Stomach (tissue), 19 donors: ENCODE data around the gene PRKRA. TPM values are rescaled to one million over a fixed set of nuclear protein-coding genes. Genes with fewer than 3 reads are reported as not detected.

Source experiments
- DNase-seq, 2 donors: peaks; one replicate each; pipeline versions ENCODE4 v3.0.0 to v3.0.0-alpha.2; 2013 to 2019
- H3K27ac ChIP-seq, 5 donors: fragments of 200-600 bp in 4 of 5; sonication (generic) in 4 of 5; one replicate each; pipeline ENCODE4 v1.5.1; 2013 to 2019; ENCODE audit warnings: mild to moderate bottlenecking in 1 of 5, moderate library complexity in 1 of 5
- H3K27me3 ChIP-seq, 3 donors: fragments of 200-600 bp; sonication (generic); one replicate each; pipeline ENCODE4 v1.5.1; 2017 to 2019; ENCODE audit warnings: mixed run types in 1 of 3
- H3K36me3 ChIP-seq, 4 donors: fragments of 200-600 bp; sonication (generic); 1 replicate in 3 of 4; 2 replicates in 1 of 4; pipeline ENCODE4 v1.5.1; 2016 to 2019
- H3K4me1 ChIP-seq, 4 donors: fragments of 200-600 bp; sonication (generic); one replicate each; pipeline ENCODE4 v1.5.1; 2016 to 2019
- H3K4me3 ChIP-seq, 4 donors: fragments of 200-600 bp; sonication (generic) in 3 of 4; one replicate each; pipeline ENCODE4 v1.5.1; 2016 to 2019; ENCODE audit warnings: mild to moderate bottlenecking in 1 of 4
- H3K9me3 ChIP-seq, 4 donors: fragments of 200-600 bp; sonication (generic); one replicate each; pipeline ENCODE4 v1.5.1; 2016 to 2019
- EP300 ChIP-seq: sonication (generic); formaldehyde crosslinking; IDR thresholded peaks from one replicate; pipeline ENCODE4 v1.6.1; 2017; ENCODE audit warnings: antibody characterized with exemption
- POLR2A ChIP-seq, 4 donors: fragments of 450-650 bp; IDR thresholded peaks; one replicate each; pipeline ENCODE4 v1.6.1; 2016; ENCODE audit warnings: antibody characterized with exemption in 4 of 4, control low read depth in 2 of 4, mild to moderate bottlenecking in 1 of 4, moderate library complexity in 1 of 4
- POLR2AphosphoS5 ChIP-seq, 3 donors: sonication (generic); formaldehyde crosslinking; IDR thresholded peaks; one replicate each; pipeline ENCODE4 v1.6.1; 2016; ENCODE audit warnings: antibody characterized with exemption in 3 of 3
- WGBS, 5 donors: extraction: QIAGEN DNeasy Blood & Tissue Kit in 3 of 5; methylation state at CpG; one replicate each; pipeline versions ENCODE4 v1.1.5 to v1.1.7; 2013 to 2018; 5-methylcytosine and 5-hydroxymethylcytosine counted together
- intact Hi-C: fragments of 100-400 bp; cut with DNase I; formaldehyde crosslinking; loops from one replicate; pipeline ENCODE4 v1.15.1; 2023; ENCODE audit warnings: low total_unique reads
- long read RNA-seq, 10 donors: transcript quantifications; one replicate each; lab custom pipeline, GENCODE V29; 2026
- polyA plus RNA-seq, 3 donors: library from polyadenylated mRNA; stranded (reverse); fragments of 200-250 nt; gene quantifications; one replicate each; pipeline ENCODE4 v1.2.3, GENCODE V29; 2013
- total RNA-seq, 5 donors: library from RNA; depleted of rRNA; stranded (reverse); fragments of >200 nt; gene quantifications; one replicate each; pipeline versions ENCODE4 v1.1.0 to v1.2.3, GENCODE V29; 2014 to 2016
- TF ChIP-seq, protein P1 (sequence below), 7 experiments: fragments of 450-650 bp in 4 of 7; fragments of 200-600 bp in 3 of 7; sonication (generic) in 3 of 7; IDR thresholded peaks; one replicate each; pipeline ENCODE4 v1.5.1; 2016 to 2019; ENCODE audit warnings: antibody characterized with exemption in 7 of 7, control low read depth in 2 of 7, mild to moderate bottlenecking in 1 of 7
- donor health status: healthy with polysubstance abuse.
- donor health status: Bipolar disorder and iron deficiency.
- donor health status: healthy.

PRKRA gene
- 100 to 1,000 TPM in 2 of 5 donors, 10 to 100 TPM in 3; 59.7 to 145 (median 77.6) TPM for total RNA-seq
- polyA plus RNA-seq: 10 to 100 TPM; 30.6 to 38.0 (median 34.0) TPM
- long read RNA-seq, donor 1, transcript PRKRA-201 (8 exons, 1,826 nt): major isoform, 6 of 8 reads
- long read RNA-seq, donor 1, partial matches to known transcripts: 0 of 8 reads
- long read RNA-seq, donor 1, other reads (novel, unspliced or antisense): 0 of 8 reads
- long read RNA-seq, donor 2, transcript PRKRA-201 (8 exons, 1,826 nt): major isoform, 10 of 20 reads
- long read RNA-seq, donor 2, partial matches to known transcripts: 6 of 20 reads
- long read RNA-seq, donor 2, other reads (novel, unspliced or antisense): 0 of 20 reads
- long read RNA-seq, donor 3, partial matches to known transcripts: 0 of 3 reads
- long read RNA-seq, donor 3, other reads (novel, unspliced or antisense): 0 of 3 reads
- long read RNA-seq, donor 4: 0 reads
- long read RNA-seq, donor 5, transcript PRKRA-201 (8 exons, 1,826 nt): major isoform, 15 of 28 reads
- long read RNA-seq, donor 5, partial matches to known transcripts: 9 of 28 reads
- long read RNA-seq, donor 5, other reads (novel, unspliced or antisense): 0 of 28 reads
- long read RNA-seq, donor 6: 0 reads
- long read RNA-seq, donor 7, transcript PRKRA-201 (8 exons, 1,826 nt): major isoform, 12 of 12 reads
- long read RNA-seq, donor 7, partial matches to known transcripts: 0 of 12 reads
- long read RNA-seq, donor 7, other reads (novel, unspliced or antisense): 0 of 12 reads
- long read RNA-seq, donor 8, transcript PRKRA-201 (8 exons, 1,826 nt): major isoform, 8 of 12 reads
- long read RNA-seq, donor 8, partial matches to known transcripts: 0 of 12 reads
- long read RNA-seq, donor 8, other reads (novel, unspliced or antisense): 0 of 12 reads
- long read RNA-seq, donor 9, transcript PRKRA-201 (8 exons, 1,826 nt): major isoform, 11 of 35 reads
- long read RNA-seq, donor 9, partial matches to known transcripts: 22 of 35 reads
- long read RNA-seq, donor 9, other reads (novel, unspliced or antisense): 0 of 35 reads
- long read RNA-seq, donor 10, partial matches to known transcripts: 0 of 8 reads
- long read RNA-seq, donor 10, other reads (novel, unspliced or antisense): 0 of 8 reads

DNA sequence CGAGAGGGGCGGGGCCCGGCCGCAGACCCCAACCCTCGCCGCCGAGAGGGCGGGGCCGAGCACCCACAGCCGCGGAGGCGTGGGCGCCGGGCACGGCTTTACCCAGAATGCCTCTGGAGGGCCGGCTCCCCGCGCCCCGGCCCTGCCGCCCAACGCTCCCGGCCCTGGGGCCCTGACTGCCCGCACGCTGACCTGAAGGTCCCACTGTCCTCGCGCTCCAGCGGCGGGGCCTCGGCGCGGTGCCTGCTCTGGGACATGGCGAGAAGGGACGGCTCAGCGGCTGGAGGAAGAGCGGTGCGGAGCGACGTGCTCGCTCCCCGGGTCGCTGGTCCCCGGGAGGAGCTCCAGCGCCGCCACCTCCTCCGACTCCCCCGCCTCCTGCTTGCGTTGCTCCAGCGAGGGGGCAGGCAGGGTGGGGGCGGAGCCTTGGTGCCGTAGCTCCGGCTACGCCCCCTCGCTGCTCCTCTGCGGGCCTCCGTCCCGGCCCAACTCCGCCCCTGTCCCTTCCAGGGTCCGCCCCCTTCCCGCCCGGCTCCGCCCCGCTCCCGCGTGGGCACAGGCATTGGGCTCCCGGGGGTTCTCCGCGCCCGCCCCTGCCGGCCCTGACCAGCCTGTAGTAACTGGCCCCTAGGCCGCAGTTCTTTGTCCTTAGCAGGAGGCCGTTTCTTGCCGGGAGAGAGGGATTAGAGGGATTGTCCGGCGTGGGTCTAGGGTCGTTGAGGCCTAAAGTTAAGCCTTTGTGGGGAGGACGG lies at the start of gene PRKRA, which contains the start of gene PJVK:
Gene PRKRA, minus strand, starts transcription at position 402 of the 752 bp plus-strand sequence. Its CDS starts 145 bp downstream, at position 257.
Gene PJVK, plus strand, starts transcription at position 605 of the 752 bp plus-strand sequence. CDS start 2,032 bp downstream, outside the sequence.
- WGBS, 5 donors: 0 to 1% (median 0%) methylated on average over 19 to 76 of the region's 76 CpGs
- TF ChIP-seq, protein P1, sequence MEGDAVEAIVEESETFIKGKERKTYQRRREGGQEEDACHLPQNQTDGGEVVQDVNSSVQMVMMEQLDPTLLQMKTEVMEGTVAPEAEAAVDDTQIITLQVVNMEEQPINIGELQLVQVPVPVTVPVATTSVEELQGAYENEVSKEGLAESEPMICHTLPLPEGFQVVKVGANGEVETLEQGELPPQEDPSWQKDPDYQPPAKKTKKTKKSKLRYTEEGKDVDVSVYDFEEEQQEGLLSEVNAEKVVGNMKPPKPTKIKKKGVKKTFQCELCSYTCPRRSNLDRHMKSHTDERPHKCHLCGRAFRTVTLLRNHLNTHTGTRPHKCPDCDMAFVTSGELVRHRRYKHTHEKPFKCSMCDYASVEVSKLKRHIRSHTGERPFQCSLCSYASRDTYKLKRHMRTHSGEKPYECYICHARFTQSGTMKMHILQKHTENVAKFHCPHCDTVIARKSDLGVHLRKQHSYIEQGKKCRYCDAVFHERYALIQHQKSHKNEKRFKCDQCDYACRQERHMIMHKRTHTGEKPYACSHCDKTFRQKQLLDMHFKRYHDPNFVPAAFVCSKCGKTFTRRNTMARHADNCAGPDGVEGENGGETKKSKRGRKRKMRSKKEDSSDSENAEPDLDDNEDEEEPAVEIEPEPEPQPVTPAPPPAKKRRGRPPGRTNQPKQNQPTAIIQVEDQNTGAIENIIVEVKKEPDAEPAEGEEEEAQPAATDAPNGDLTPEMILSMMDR (IDR thresholded peaks at IDR 0.05): peak in 2 of 7 experiments; percentile 10 to 27
- peak; percentile 76 to 95 (median 94) for TF ChIP-seq POLR2AphosphoS5 (IDR thresholded peaks at IDR 0.05)
- no peak for TF ChIP-seq EP300
- TF ChIP-seq POLR2A (IDR thresholded peaks at IDR 0.05): peak in 2 of 4 donors; percentile 77 to 80
- intact Hi-C loops: no loop called here
- DNase-seq: peak; percentile 97 to 100
- H3K4me3 ChIP-seq: peak within 1 kb of the TSS; percentile 70 to 94 (median 83)
- H3K36me3 ChIP-seq: peaks cover 4 to 26% (median 21%) of the 10 kb centered on the region in 4 donors
- H3K4me1 ChIP-seq: peaks cover 7 to 40% (median 24%) of the 10 kb centered on the region in 4 donors
- H3K9me3 ChIP-seq: no peaks in the 10 kb centered on the region
- no peaks in the 10 kb centered on the region for H3K27me3 ChIP-seq
- peak within 1 kb of the TSS; percentile 91 to 99 (median 99) for H3K27ac ChIP-seq

DNA sequence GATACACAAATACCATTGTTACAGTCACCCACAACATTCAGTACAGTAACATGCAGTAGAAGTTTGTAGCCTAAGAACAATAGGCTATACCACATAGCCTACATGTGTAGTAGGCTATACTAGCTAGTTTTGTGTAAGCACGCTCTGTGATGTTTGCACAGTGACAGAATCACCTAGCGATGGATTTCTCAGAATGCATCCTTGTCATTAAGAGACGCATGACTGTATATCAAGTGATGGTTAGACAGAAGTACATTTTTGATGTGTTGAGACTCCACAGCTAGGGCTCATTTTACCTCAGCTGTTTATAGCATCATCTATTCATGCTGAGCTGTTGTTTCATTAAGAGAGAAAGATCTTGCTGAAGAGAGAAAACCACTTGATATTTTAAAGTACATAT lies 48.7 kb upstream of the PRKRA start:
- 92 to 98% (median 96%) methylated on average over 3 of the region's 3 CpGs for WGBS, 5 donors
- no peaks in the 10 kb centered on the region for H3K9me3 ChIP-seq

DNA sequence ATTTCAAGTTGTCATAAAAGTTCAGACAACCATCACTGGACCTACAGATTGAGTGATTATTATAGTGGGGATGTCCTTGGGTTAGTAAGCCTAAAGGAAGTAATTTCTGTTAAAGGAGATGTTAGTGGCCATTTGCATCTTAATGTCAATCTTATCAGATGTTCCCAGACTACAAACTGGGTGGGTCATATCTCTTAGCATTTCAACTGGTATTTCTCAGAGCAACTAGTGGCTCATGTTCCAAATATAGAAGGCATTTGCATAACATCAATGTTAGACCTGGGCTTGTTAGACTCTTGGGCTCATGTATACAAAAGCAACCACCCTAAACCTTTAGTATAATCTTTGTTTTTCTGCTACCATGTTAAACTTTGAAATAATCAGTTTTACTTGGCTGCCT lies 47.2 kb upstream of the PRKRA start:
- no peak overlapping the region for H3K27ac ChIP-seq
- no peak overlapping the region for H3K4me3 ChIP-seq
- H3K4me1 ChIP-seq: no peaks in the 10 kb centered on the region
- intact Hi-C loops: no loop called here
- H3K27me3 ChIP-seq: no peaks in the 10 kb centered on the region
- no peaks in the 10 kb centered on the region for H3K9me3 ChIP-seq
- peaks cover 57 to 99% (median 97%) of the 10 kb centered on the region in 4 donors for H3K36me3 ChIP-seq
- no peak for DNase-seq
- TF ChIP-seq POLR2AphosphoS5 (IDR thresholded peaks at IDR 0.05): no peak

More for the DNA sequence above, 48.7 kb upstream of the PRKRA start:
- no peak for DNase-seq
- Histone ChIP-seq H3K36me3 (peaks cover 47 to 99% (median 97%) of the 10 kb centered on the region in 4 donors), H3K4me3 (no peak overlapping the region), H3K27ac (no peak overlapping the region), H3K4me1 (no peaks in the 10 kb centered on the region), H3K27me3 (no peaks in the 10 kb centered on the region)
- TF ChIP-seq, protein P1 (IDR thresholded peaks at IDR 0.05): no peak
- TF ChIP-seq EP300 (no peak), POLR2A (IDR thresholded peaks at IDR 0.05) (no peak), POLR2AphosphoS5 (IDR thresholded peaks at IDR 0.05) (no peak)
- intact Hi-C loops: no loop called here

- no peak for DNase-seq
- Histone ChIP-seq H3K9me3 (no peaks in the 10 kb centered on the region), H3K27ac (no peak overlapping the region), H3K4me3 (no peak overlapping the region), H3K4me1 (no peaks in the 10 kb centered on the region), H3K36me3 (peaks cover 49 to 99% (median 96%) of the 10 kb centered on the region in 4 donors), H3K27me3 (no peaks in the 10 kb centered on the region)
- 65 to 72% (median 68%) methylated on average over 4 of the region's 4 CpGs for WGBS, 5 donors
- TF ChIP-seq, protein P1 (IDR thresholded peaks at IDR 0.05): no peak
- TF ChIP-seq EP300: no peak
- TF ChIP-seq POLR2A (IDR thresholded peaks at IDR 0.05): no peak
- TF ChIP-seq POLR2AphosphoS5 (IDR thresholded peaks at IDR 0.05): no peak
- intact Hi-C loops: no loop called here
These were observed 45.1 kb upstream of the PRKRA start for GRCh38 chr2:178496049-178496448.
